ENCODE results near the gene HERC5.
"Not testable (repeated sequence)": the region's sequence is repeated elsewhere in the genome, so short reads cannot be mapped to it uniquely, and the experiment has no call there.

HERC5 gene

DNA sequence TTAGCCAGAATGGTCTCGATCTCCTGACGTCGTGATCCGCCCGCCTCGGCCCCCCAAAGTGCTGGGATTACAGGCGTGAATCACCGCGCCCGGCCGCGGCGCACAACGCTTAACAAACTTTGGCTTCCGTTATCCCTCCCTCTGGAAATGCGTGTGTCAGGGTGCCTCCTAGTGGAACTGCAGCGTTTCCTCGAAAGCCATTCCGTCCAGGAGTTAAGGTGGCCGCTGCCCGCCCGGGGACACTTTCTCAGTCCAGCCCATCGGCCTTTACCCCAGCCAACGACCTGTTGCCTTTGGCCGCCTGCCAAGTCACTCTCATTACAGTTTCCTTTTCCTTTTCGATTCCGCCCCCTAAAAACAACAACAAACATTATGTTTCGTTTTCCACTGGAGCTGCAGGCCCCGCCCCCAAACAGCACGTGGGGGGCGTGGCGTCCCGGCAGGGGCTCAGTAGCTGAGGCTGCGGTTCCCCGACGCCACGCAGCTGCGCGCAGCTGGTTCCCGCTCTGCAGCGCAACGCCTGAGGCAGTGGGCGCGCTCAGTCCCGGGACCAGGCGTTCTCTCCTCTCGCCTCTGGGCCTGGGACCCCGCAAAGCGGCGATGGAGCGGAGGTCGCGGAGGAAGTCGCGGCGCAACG lies at the start of gene HERC5:
Gene HERC5 (plus strand): TSS at position 450 of the 637 bp plus-strand sequence. CDS start 151 bp downstream, at position 601.
- DNase-seq (ENCODE audit: low read depth) = peak; percentile 86

DNA sequence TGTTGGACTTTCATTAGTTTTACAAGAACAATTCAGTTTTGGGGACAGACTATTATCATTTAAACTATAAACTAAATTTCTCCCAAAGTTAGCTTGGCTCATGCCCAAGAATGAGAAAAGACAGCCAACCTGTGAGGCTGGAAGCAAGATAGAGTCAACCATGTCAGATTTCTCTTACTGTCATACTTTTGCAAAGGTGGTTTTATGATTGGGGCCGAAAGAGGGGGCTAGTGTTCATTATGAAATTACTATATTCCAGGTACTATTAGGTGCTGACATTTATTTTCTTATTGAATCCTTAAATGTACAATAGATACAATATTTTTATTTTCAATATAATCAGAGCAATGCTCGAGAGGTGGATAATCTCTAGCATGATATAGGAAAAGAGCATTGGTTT lies 47.7 kb upstream of the HERC5 start:
- DNase-seq (ENCODE audit: low read depth) = no peak

GRCh38 chr4:88409789-88410188 lies 47.1 kb upstream of the HERC5 start:
- DNase-seq (ENCODE audit: low read depth) = no peak

DNA sequence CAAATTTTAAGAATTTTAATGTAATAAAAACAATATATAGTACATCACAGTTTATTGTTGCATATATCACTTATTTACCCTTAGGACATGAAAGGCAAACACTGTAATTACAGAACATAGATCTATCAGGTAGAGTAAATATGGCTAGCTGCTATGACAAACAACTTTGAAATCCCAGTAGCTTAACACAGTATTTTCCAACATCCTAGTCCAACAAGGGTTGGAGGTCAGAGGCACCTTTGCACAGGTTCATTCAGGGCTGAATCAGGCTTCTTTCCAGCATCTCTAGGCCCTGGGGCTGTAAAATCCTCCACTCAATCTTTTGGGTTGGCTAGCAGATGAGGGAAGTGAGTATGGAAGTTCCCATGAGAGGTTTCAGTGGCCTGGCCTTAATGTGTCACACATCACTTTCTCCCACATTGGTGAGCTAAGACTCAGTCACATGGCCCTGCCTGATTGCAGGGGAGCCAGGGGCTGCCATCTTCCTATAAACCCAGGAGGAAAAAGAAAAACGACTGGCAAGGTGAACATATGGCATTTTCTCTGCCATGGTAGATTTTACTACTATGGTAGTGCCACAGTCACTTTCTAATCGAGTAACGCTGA lies 45.3 kb upstream of the HERC5 start:
- DNase-seq (ENCODE audit: low read depth) = no peak

DNA sequence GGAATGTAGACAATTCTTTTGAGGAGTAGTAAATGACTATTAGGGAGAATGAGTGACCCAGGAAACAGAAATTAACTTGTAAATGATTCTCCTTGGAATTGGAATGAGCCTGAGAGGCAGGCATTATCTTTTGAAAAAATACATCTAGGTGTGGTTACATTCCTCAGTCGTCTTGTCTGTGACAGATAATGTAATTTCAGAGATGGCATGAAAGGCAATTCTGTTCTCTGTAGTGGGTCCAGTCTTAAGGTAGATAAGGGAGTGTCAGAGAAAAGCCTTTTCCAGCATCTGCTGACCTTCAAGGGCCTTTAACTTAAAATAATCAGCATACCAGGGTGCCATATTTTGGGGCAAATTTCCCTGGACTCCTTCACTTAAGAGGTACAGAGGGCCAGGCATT lies 43.1 kb upstream of the HERC5 start:
- no peak for DNase-seq (ENCODE audit: low read depth)

GRCh38 chr4:88414755-88415154 lies 42.2 kb upstream of the HERC5 start:
- DNase-seq (ENCODE audit: low read depth) = no peak

GRCh38 chr4:88415982-88416381 lies 40.9 kb upstream of the HERC5 start:
- no peak for DNase-seq (ENCODE audit: low read depth)

- no peak for DNase-seq (ENCODE audit: low read depth)
Measured at GRCh38 chr4:88418411-88418810, 38.5 kb upstream of the HERC5 start.

DNA sequence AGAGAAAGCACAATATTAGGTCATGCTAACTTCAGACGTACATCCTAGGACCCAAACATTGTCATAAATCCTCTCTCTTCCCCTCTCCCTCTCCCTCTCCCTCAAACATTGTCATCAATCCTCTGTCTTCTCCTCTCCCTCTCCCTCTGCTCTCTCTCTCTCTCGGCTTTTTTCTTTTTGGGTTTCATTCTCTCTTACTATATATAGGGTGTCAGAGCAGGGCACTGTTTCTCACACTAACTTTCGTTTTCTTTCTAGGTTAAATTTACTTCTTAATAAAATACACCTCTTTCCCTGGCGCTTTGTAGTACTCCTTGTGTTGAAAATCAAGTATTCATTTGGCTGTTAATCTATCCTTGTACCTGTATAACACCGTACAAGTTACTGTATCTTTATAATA lies 37.0 kb upstream of the HERC5 start:
- DNase-seq (ENCODE audit: low read depth) = no peak

DNA sequence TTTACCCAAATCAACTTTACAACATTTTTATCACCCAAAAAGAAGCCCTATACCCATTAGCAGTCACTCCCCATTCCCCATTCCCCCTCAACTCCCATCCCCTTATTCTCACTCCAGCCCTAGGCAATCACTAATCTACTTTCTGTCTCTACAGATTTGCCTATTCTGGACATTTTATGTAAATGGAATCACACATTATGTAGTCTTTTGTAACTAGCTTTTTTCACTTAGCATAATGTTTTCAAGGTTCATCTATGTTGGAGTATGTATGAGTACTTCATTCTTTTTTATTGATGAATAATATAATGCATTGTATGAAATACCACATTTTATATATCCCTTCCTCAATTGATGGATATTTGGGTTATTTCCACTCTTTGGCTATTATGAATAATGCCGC lies 36.1 kb upstream of the HERC5 start:
- no peak for DNase-seq (ENCODE audit: low read depth)

- no peak for DNase-seq (ENCODE audit: low read depth)
Measured at GRCh38 chr4:88422403-88422802, 34.5 kb upstream of the HERC5 start.

DNA sequence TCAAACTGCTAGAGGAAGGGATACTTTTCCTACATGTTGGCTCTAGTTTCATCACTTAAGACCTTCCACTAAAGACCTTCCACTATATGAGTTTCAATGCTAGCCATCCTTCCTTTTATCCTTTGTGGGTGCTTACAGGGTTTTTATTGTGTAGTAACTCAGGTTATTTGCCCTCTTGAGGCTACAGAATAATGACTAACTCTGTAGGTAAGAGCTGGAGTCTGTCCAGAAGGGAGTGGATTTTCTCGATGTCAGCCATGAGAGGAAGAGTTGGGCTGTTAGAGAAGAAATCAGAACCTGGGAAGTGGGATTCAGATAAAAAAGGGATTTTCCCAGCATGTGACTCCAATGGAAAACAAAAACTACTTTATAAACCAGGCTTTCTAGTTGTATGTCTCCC lies 27.5 kb upstream of the HERC5 start:
- no peak for DNase-seq (ENCODE audit: low read depth)

DNA sequence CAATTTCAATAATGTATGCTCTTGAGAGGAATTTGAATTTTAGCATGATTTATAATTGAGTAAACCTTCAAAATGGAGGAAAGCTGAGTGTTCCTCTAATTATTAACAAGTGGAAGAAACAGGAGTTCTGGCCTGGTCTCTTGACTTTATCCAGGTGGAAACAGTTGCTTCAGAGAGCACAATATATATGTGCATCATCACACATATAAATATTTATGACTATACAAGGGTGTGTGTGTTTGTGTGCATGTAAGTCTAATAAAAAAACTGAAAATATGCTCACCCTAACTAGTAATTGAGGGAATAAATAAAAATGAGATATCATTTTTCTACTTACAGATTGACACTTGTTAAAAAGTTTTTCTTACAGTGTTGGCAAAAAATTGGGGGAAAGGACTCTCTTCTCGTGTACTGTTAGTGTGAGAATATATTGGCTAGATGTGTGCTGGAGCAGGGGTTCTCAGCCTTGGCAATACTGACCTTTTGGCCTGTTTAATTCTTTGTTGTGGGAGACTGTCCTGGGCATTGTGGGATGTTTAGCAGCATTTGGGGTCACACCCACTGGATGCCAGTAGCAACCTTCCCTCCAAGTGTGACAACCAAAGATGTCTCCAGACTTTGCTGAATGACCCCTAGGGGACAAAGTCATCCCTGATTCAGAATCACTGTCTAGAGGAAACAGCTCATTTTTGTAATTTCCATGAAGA lies 20.8 kb upstream of the HERC5 start:
- DNase-seq (ENCODE audit: low read depth) = no peak

GRCh38 chr4:88437873-88438272 lies 19.0 kb upstream of the HERC5 start:
- not testable (repeated sequence) for DNase-seq (ENCODE audit: low read depth)

DNA sequence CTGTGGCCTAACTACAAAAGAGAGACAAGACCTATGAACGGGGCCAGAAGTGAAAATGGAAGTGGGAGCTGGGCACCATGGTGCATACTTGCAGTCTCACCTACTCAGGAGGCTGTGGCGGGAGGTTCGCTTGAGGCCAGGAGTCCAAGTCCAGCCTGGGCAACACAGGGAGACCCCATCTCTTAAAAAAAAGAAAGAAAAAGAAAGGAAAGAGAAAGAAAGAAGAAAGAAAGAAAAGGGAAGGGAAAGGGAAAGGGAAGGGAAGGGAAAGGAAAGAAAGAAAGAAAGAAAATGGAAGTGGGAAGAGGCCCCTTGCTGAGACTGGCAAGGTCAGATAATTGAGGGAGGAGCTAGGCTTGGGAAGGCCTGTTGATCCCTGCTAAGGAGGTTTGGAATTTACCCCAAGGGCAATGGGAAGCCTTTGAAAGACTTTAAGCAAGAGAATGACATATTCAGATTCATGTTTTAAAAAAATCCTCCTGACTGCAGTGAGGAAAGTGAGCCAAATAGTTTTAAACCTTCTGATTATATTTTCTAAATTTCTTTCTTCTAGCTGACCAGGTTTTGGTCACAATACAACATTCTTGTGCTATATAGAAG lies 17.7 kb upstream of the HERC5 start:
- no peak for DNase-seq (ENCODE audit: low read depth)

DNA sequence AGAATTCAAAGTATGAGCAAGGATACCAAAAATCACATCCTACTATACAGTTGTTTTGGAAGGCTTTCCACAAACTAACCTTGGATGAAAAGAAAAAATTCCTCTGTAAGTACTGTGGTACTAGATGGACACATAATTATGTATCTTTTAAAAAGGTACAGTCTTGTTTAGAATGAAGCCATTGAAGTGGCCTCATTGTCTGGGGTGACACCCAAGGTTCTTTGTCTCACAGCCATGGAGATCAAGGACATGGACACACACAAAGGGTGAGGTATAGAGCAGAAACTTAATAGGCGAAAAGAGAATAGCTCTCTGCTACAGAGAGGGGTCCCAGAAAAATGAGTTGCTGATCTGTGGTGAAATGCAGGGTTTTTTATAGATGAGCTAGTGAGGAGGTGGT lies 16.8 kb upstream of the HERC5 start:
- no peak for DNase-seq (ENCODE audit: low read depth)

DNA sequence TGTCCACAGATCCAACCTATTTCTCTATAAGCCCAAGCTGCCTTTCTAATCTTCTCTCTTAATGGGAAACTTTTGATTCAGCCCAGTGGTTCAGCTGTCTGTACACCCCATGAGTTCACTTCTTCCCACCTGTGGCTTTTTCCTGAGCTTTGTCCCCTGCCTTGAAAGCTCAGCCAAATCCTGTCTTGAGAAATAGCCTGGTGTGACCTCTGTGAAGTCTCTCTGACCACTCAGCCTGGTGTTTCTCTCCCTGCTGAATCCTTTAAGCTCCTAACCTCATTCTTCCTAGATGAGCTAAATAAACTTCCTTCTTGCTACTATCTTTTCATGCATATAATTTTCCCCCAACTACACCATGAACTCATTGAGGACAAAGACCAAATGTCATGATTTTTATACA lies 15.2 kb upstream of the HERC5 start:
- no peak for DNase-seq (ENCODE audit: low read depth)

GRCh38 chr4:88442689-88443191 lies 14.2 kb upstream of the HERC5 start:
- no peak for DNase-seq (ENCODE audit: low read depth)

DNA sequence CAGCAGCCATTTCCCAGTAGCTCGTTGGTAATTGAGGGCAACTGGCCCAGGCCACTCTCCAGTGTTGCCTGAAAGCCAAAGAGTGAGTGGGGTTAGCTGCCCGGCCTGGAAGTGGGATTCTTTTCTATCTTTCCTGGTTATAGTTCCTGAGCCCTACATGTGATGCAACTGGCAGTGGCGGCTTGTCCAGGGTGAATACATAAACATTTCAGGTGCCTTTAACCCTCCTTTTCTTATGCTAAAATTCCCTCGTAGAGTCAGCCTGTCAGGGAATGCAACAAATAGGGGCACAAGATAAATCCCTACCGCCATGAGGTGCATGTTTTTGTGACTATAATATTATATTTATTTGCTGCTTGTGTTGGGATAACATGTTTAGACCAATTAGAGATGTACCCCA lies 13.4 kb upstream of the HERC5 start:
- DNase-seq (ENCODE audit: low read depth) = no peak

DNA sequence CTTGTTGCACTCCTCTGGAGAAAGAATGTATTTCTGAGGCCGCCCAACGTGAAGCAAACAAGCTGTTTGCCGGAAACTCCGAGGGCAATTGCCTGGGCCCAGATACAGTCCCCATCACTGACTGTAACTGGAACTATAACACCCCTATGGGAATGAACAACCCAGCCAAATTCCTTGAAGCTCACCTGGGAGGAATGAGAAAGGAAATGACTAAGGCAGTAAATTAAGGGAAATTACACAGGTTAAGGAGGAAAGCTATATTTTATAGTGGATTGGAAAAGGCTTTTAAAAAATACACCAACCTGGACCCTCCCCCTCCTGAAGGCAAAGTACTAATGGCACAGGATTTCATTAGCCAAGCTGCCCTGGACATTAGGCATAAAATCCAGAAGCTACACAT lies 11.7 kb upstream of the HERC5 start:
- no peak for DNase-seq (ENCODE audit: low read depth)

- DNase-seq (ENCODE audit: low read depth) = no peak
Measured at GRCh38 chr4:88446124-88446523, 10.8 kb upstream of the HERC5 start.

GRCh38 chr4:88447371-88448095 lies 9.4 kb upstream of the HERC5 start:
- DNase-seq (ENCODE audit: low read depth) = no peak
